Transverse colon (tissue), 4 donors: ENCODE results near the gene OXCT1. TPM values are rescaled to one million over a fixed set of nuclear protein-coding genes. Genes with fewer than 3 reads are reported as not detected.

Experiments used
- DNase-seq: peaks from one replicate; pipeline ENCODE4 v3.0.0-alpha.2; 2019
- H3K27ac ChIP-seq, 4 donors: fragments of 200-600 bp; sonication (generic); 2 replicates each; pipeline ENCODE4 v1.5.1; 2016 to 2018; ENCODE audit warnings: inconsistent platforms in 4 of 4
- H3K27me3 ChIP-seq: fragments of 200-600 bp; sonication (generic); 2 replicates; pipeline ENCODE4 v1.5.1; 2017; ENCODE audit warnings: inconsistent platforms
- H3K36me3 ChIP-seq, 4 donors: fragments of 200-600 bp; sonication (generic); 2 replicates each; pipeline ENCODE4 v1.5.1; 2017 to 2019; ENCODE audit warnings: inconsistent platforms in 4 of 4
- H3K4me1 ChIP-seq, 4 donors: fragments of 200-600 bp; sonication (generic); 2 replicates each; pipeline ENCODE4 v1.5.1; 2017 to 2020; ENCODE audit warnings: inconsistent platforms in 4 of 4
- H3K4me3 ChIP-seq, 4 donors: fragments of 200-600 bp; sonication (generic); 1 replicate in 1 of 4; 2 replicates in 3 of 4; pipeline versions ENCODE4 v1.5.1 to v1.6.1; 2017 to 2019; ENCODE audit warnings: inconsistent platforms in 4 of 4
- H3K9me3 ChIP-seq, 2 donors: fragments of 200-600 bp; sonication (generic); 2 replicates each; pipeline ENCODE4 v1.5.1; 2017 to 2019; ENCODE audit warnings: inconsistent platforms in 2 of 2
- CTCF ChIP-seq, 5 experiments: fragments of 200-600 bp in 3 of 5; fragments of 450-650 bp in 2 of 5; sonication (generic) in 3 of 5; IDR thresholded peaks; 1 replicate in 2 of 5; 2 replicates in 3 of 5; pipeline ENCODE4 v1.5.1; 2016 to 2017; ENCODE audit warnings: antibody characterized with exemption in 5 of 5, inconsistent platforms in 3 of 5, mild to moderate bottlenecking in 2 of 5, moderate library complexity in 1 of 5
- EP300 ChIP-seq: sonication (generic); formaldehyde crosslinking; IDR thresholded peaks from one replicate; pipeline ENCODE4 v1.6.1; 2017; ENCODE audit warnings: antibody characterized with exemption, low read depth
- POLR2A ChIP-seq: fragments of 450-650 bp; IDR thresholded peaks from one replicate; pipeline ENCODE4 v1.6.1; 2016; ENCODE audit warnings: antibody characterized with exemption, mild to moderate bottlenecking, moderate library complexity
- POLR2AphosphoS5 ChIP-seq, 3 donors: sonication (generic); formaldehyde crosslinking; IDR thresholded peaks; one replicate each; pipeline ENCODE4 v1.6.1; 2016; ENCODE audit warnings: antibody characterized with exemption in 3 of 3
- WGBS, 2 donors: methylation state at CpG; one replicate each; pipeline ENCODE4 v1.1.5; 2018; ENCODE audit warnings: low coverage in 1 of 2; 5-methylcytosine and 5-hydroxymethylcytosine counted together
- in situ Hi-C, 4 donors: fragments of 200-750 bp; cut with MboI; loops; one replicate each; pipeline versions ENCODE4 v1.15.0 to v1.15.1; 2017; ENCODE audit warnings: low sequenced_read_pairs in 3 of 4, low pct_ligation_motif_present in 1 of 4, low pct_unique_long_range_greater_than_20kb in 1 of 4
- intact Hi-C: fragments of 100-400 bp; cut with DNase I; formaldehyde crosslinking; loops from one replicate; pipeline ENCODE4 v1.15.1; 2023; ENCODE audit warnings: low total_unique reads
- total RNA-seq, 4 donors: library from RNA; depleted of rRNA; stranded (reverse); fragments of >200 nt; gene quantifications; one replicate each; pipeline ENCODE4 v1.1.0, GENCODE V29; 2016

Gene OXCT1
- total RNA-seq, 4 donors from 2014 or later, result 7.4 to 12.7 (median 8.4) TPM

- DNase-seq, result no peak
- Histone ChIP-seq H3K36me3 (peaks cover 0 to 7% (median under 1%) of the 10 kb centered on the region in 4 donors), H3K4me1 (peaks cover 0 to 3% (median 0%) of the 10 kb centered on the region in 4 donors), H3K27me3 (no peaks in the 10 kb centered on the region), H3K27ac (no peak overlapping the region), H3K9me3 (no peaks in the 10 kb centered on the region), H3K4me3 (no peak overlapping the region)
- TF ChIP-seq CTCF (IDR thresholded peaks at IDR 0.05) (no peak), EP300 (no peak), POLR2AphosphoS5 (IDR thresholded peaks at IDR 0.05) (no peak), POLR2A (no peak)
- intact Hi-C loops, result no loop called here
- in situ Hi-C loops, result loop anchor here in 3 of 4 donors (25.0 kb wide), 2 partner anchors 132 to 932 kb away; partner anchors contain the start of gene C7 (in 2 of the 3)
- WGBS, 2 donors, result 75 to 80% methylated on average over 2 to 3 of the region's 3 CpGs
Measured at GRCh38 chr5:41844502-41844901, 25.7 kb downstream of the OXCT1 start.

- intact Hi-C loops (no loop called here), in situ Hi-C loops (loop anchor here in 3 of 4 donors (25.0 kb wide), 2 partner anchors 131 to 931 kb away; partner anchors contain the start of gene C7 (in 2 of the 3))
- WGBS, 2 donors, result 35 to 39% methylated on average over 6 of the region's 6 CpGs
- Histone ChIP-seq H3K36me3 (peaks cover 0 to under 1% (median 0%) of the 10 kb centered on the region in 4 donors), H3K4me1 (peaks cover 0 to 3% (median 0%) of the 10 kb centered on the region in 4 donors), H3K9me3 (no peaks in the 10 kb centered on the region), H3K4me3 (no peak overlapping the region), H3K27me3 (no peaks in the 10 kb centered on the region), H3K27ac (no peak overlapping the region)
- no peak for TF ChIP-seq POLR2A
- no peak for TF ChIP-seq EP300
- peak; percentile 74 to 84 (median 78) for TF ChIP-seq CTCF (IDR thresholded peaks at IDR 0.05)
- no peak for TF ChIP-seq POLR2AphosphoS5 (IDR thresholded peaks at IDR 0.05)
- peak; percentile 9 for DNase-seq
Measured at GRCh38 chr5:41843456-41844370, 26.5 kb downstream of the OXCT1 start.

GRCh38 chr5:41842777-41843176, 27.4 kb downstream of the OXCT1 start:
- Histone ChIP-seq H3K27ac (no peak overlapping the region), H3K9me3 (no peaks in the 10 kb centered on the region), H3K36me3 (peaks cover 0 to 9% (median 0%) of the 10 kb centered on the region in 4 donors), H3K27me3 (no peaks in the 10 kb centered on the region), H3K4me3 (no peak overlapping the region), H3K4me1 (peaks cover 0 to 3% (median 0%) of the 10 kb centered on the region in 4 donors)
- in situ Hi-C loops, result loop anchor here in 3 of 4 donors (25.0 kb wide), 2 partner anchors 130 to 930 kb away; partner anchors contain the start of gene C7 (in 2 of the 3)
- DNase-seq, result no peak
- TF ChIP-seq CTCF (IDR thresholded peaks at IDR 0.05) (no peak), POLR2AphosphoS5 (IDR thresholded peaks at IDR 0.05) (no peak), POLR2A (no peak)
- intact Hi-C loops, result no loop called here

- WGBS, 2 donors, result 82 to 92% methylated on average over 3 to 4 of the region's 4 CpGs
- no peak overlapping the region for H3K4me3 ChIP-seq
- no peak for DNase-seq
- H3K27me3 ChIP-seq, result no peaks in the 10 kb centered on the region
- H3K36me3 ChIP-seq, result peaks cover 0 to 9% (median 0%) of the 10 kb centered on the region in 4 donors
- TF ChIP-seq CTCF (IDR thresholded peaks at IDR 0.05) (no peak), POLR2A (no peak), POLR2AphosphoS5 (IDR thresholded peaks at IDR 0.05) (no peak), EP300 (no peak)
- intact Hi-C loops (no loop called here), in situ Hi-C loops (loop anchor here in 3 of 4 donors (25.0 kb wide), 2 partner anchors 129 to 929 kb away; partner anchors contain the start of gene C7 (in 2 of the 3))
- no peak overlapping the region for H3K27ac ChIP-seq
- peaks cover 0 to 4% (median 2%) of the 10 kb centered on the region in 4 donors for H3K4me1 ChIP-seq
- H3K9me3 ChIP-seq, result no peaks in the 10 kb centered on the region
Measured at GRCh38 chr5:41841325-41841724, 28.9 kb downstream of the OXCT1 start.
